Measurements from ENCODE around the gene SLC9A2.

The SLC9A2 gene

DNA sequence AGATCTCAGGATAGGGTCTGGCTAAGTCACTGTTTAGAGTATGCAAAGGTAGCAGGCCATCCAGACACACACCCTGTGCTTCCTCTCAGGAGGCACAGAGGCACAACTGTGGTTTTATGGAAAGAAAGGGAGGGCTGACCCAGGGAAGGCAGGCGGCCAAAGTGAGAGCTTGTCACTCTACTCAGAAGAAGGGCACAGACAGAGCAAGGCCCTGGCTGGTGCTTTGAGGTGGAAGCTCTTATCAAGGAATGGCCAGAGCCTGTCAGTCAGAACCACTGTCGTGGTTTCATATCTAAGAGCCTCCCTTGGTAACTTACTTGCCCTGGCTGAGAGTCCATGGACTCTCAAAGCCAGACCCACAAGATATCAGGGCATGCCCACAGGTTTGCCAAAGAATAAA, 40.7 kb downstream of the SLC9A2 start:
- no peak overlapping the region for H3K4me3 ChIP-seq (ENCODE audit: low read depth, low read length)
- no peak for TF ChIP-seq CTCF (IDR thresholded peaks at IDR 0.05; ENCODE audit: low read depth, low read length)

- H3K4me3 ChIP-seq (ENCODE audit: low read depth, low read length) = no peak overlapping the region
- TF ChIP-seq CTCF (IDR thresholded peaks at IDR 0.05; ENCODE audit: low read depth, low read length) = no peak
Observed at GRCh38 chr2:102660574-102660973, 41.2 kb downstream of the SLC9A2 start.

DNA sequence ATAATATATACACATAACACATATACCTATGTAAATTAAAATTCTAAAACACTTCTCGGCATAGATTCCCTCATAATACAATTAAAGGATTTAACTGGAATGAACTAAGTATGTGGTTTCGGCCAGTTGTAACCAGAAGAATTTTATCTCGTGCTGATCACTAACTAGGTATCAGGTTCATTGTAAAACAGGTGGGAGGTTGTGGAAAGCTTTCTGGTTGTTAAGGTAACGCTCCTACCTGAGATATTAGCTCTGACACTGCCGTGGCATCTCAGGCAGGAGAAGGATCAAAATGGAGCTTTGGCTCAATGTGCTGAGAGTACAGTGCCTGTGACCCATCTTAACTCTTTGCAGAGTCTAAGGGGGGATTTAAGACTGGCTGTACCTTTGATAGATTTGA, 42.5 kb downstream of the SLC9A2 start:
- no peak for TF ChIP-seq CTCF (IDR thresholded peaks at IDR 0.05; ENCODE audit: low read depth, low read length)
- H3K4me3 ChIP-seq (ENCODE audit: low read depth, low read length) = no peak overlapping the region

DNA sequence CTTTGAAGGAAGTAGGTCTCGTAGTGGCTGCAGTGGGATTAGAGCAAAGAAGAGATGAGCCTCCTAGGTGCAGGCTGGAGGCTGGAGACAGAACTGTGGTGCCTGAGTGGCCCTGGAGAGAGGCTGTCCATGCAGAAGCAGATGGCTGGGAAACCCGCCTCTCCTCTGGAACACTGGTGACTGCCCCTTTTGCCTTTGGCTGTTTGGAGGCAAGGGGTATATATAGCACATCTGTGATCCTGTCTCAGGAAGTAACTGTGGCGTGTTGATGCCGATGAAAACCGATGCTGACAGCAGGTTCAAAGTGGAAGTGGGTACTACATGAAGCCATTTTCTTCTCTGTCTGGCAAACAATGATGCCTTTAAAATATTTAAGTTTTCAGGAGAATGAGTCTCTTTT, 43.5 kb downstream of the SLC9A2 start:
- no peak for TF ChIP-seq CTCF (IDR thresholded peaks at IDR 0.05; ENCODE audit: low read depth, low read length)

DNA sequence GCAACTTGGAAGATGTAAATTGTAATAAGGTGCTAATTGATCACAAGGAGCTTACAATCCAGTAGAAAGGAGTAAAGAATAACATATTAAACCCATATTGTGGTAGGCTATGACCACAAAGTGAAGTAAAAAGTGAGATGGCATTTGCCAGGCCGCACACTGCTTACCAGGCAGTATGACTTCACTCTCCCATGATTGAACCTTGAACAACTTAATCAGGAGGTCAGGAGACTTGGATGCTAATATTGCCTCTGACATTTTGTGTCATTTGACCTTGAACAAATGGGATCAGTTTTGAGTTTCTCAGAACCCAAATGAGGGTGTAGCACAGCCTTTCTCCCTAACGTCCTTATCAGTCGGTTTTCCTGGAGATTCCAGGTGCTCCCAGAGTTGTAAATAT, 44.0 kb downstream of the SLC9A2 start:
- H3K4me3 ChIP-seq (ENCODE audit: low read depth, low read length) = no peak overlapping the region
- no peak for TF ChIP-seq CTCF (IDR thresholded peaks at IDR 0.05; ENCODE audit: low read depth, low read length)

More for the DNA sequence above, 43.5 kb downstream of the SLC9A2 start:
- H3K4me3 ChIP-seq (ENCODE audit: low read depth, low read length) = no peak overlapping the region

DNA sequence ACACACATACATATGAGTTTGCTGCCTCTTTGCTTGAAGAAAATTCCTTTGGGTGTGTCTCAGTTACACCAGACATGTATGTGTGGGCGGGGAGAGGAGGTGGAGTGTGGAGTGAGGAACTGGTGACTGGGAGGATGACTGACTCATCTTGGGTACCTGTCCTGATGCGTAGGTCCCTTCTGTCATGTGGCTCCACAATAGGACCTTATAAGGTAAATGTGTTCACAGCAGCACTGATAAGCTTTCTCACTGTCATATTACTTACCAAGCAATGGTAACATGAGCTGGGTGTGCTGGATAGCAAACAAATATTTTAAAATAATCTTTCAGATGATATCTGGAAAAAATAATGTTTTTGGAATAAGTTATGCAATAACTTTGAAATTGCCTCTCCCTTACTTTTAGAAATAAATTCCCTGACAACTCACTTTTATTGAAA, 45.1 kb downstream of the SLC9A2 start:
- no peak for TF ChIP-seq CTCF (IDR thresholded peaks at IDR 0.05; ENCODE audit: low read depth, low read length)
- H3K4me3 ChIP-seq (ENCODE audit: low read depth, low read length) = no peak overlapping the region

- no peak for TF ChIP-seq CTCF (IDR thresholded peaks at IDR 0.05; ENCODE audit: low read depth, low read length)
- no peak overlapping the region for H3K4me3 ChIP-seq (ENCODE audit: low read depth, low read length)
Observed at GRCh38 chr2:102667072-102667471, 47.7 kb downstream of the SLC9A2 start.
